ENCODE data around the gene MRPS31. TPM values are rescaled to one million over a fixed set of nuclear protein-coding genes. Genes with fewer than 3 reads are reported as not detected.

Gene MRPS31
- total RNA-seq, 4 donors from 2014 or later: 14.4 to 34.8 (median 17.4) TPM

DNA sequence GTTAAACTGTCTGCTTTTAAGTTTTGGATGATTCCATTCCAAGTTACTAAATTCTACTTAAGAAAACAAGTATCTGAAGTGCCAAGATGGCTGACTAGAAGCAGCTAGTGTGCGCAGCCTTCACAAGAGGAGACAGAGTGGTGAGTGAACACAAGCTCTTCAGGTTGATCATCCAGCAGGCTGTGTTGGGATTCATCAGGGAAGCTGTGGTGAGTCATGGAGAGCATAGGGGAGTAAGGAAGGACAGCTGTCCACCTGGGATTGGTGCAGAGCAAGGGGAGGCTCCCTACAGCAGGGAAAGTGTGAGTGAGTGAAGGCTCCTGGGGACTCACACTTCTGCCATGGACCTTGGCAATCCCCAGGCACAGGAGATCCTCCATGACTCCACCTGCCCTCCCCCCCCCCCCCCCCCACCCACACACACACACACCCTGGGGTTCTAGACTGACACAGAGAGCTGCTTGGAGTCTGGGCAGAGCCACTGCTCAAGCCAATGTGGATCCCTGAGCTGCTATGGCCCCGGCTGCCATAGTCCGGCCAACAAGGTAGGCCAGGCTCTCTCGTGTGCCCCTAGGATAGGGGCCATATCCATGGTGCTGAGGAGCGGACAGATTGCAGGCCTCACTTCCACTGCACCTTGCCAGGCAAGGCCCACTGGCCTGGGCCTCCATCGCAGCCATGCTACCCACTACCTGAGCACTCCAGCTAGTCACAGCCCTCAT is 41.9 kb upstream of the MRPS31 start:
- Histone ChIP-seq H3K9me3 (peaks cover 10% of the 10 kb centered on the region), H3K27ac (no peak overlapping the region), H3K4me1 (no peaks in the 10 kb centered on the region), H3K27me3 (no peaks in the 10 kb centered on the region), H3K4me3 (no peak overlapping the region), H3K36me3 (peaks cover 29% of the 10 kb centered on the region)
- 92% methylated on average over 2 of the region's 6 CpGs for WGBS
- TF ChIP-seq EP300 (IDR thresholded peaks at IDR 0.05) (no peak), POLR2A (IDR thresholded peaks at IDR 0.05) (no peak), POLR2AphosphoS5 (IDR thresholded peaks at IDR 0.05) (no peak)
- TF ChIP-seq, protein P1, sequence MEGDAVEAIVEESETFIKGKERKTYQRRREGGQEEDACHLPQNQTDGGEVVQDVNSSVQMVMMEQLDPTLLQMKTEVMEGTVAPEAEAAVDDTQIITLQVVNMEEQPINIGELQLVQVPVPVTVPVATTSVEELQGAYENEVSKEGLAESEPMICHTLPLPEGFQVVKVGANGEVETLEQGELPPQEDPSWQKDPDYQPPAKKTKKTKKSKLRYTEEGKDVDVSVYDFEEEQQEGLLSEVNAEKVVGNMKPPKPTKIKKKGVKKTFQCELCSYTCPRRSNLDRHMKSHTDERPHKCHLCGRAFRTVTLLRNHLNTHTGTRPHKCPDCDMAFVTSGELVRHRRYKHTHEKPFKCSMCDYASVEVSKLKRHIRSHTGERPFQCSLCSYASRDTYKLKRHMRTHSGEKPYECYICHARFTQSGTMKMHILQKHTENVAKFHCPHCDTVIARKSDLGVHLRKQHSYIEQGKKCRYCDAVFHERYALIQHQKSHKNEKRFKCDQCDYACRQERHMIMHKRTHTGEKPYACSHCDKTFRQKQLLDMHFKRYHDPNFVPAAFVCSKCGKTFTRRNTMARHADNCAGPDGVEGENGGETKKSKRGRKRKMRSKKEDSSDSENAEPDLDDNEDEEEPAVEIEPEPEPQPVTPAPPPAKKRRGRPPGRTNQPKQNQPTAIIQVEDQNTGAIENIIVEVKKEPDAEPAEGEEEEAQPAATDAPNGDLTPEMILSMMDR (IDR thresholded peaks at IDR 0.05): no peak
- no peak for DNase-seq (ENCODE audit: low spot score in 2 of 2)

DNA sequence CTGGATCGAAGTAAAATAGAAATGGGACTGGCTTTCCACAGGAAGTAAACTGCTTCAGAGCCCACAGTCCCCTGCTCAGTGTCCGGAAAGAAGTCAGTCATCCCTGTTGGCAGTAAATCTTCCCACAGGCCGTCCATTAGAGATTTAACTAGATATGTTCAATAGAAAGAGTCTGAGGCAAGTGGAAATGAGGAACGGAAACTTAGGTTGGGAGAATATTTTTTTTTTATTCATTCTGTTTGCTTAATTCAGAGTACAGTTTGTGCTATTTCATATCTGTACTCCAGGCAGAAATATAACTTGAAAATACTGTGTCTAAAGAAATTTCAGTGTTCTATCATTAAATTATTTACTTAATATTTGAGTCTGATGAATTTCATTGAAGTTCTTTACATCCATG is 41.1 kb upstream of the MRPS31 start:
- no peaks in the 10 kb centered on the region for H3K4me1 ChIP-seq
- H3K9me3 ChIP-seq: peaks cover 10% of the 10 kb centered on the region
- TF ChIP-seq, protein P1 (IDR thresholded peaks at IDR 0.05): no peak
- TF ChIP-seq POLR2A (IDR thresholded peaks at IDR 0.05) (no peak), EP300 (IDR thresholded peaks at IDR 0.05) (no peak), POLR2AphosphoS5 (IDR thresholded peaks at IDR 0.05) (no peak)
- peaks cover 35% of the 10 kb centered on the region for H3K36me3 ChIP-seq
- 88% methylated on average over 4 of the region's 4 CpGs for WGBS
- no peak for DNase-seq (ENCODE audit: low spot score in 2 of 2)
- no peaks in the 10 kb centered on the region for H3K27me3 ChIP-seq
- H3K27ac ChIP-seq: no peak overlapping the region
- no peak overlapping the region for H3K4me3 ChIP-seq

DNA sequence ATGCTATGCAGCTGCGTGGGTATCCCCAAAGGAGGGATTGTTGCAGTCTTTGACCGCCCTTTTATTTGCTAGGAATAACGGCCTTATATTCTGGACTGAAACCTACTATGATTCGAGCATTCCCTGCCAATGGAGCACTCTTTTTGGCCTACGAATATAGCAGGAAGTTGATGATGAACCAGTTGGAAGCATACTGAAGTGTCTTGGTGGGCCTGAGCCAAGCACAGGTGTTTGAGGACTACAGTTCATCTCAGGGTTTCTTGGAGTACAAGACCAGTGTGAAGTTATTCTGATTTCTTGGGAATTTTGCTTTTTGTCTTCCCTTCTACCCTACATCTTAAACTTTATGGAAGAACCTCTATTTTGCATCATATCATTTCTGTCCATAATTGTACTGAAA is 38.5 kb upstream of the MRPS31 start:
- H3K36me3 ChIP-seq: peaks cover 53% of the 10 kb centered on the region
- no peak overlapping the region for H3K27ac ChIP-seq
- 95% methylated on average over 5 of the region's 5 CpGs for WGBS
- TF ChIP-seq, protein P1 (IDR thresholded peaks at IDR 0.05): no peak
- TF ChIP-seq POLR2AphosphoS5 (IDR thresholded peaks at IDR 0.05) (no peak), EP300 (IDR thresholded peaks at IDR 0.05) (no peak), POLR2A (IDR thresholded peaks at IDR 0.05) (no peak)
- H3K27me3 ChIP-seq: no peaks in the 10 kb centered on the region
- no peaks in the 10 kb centered on the region for H3K4me1 ChIP-seq
- no peak overlapping the region for H3K4me3 ChIP-seq
- DNase-seq (ENCODE audit: low spot score in 2 of 2): no peak
- H3K9me3 ChIP-seq: no peaks in the 10 kb centered on the region

DNA sequence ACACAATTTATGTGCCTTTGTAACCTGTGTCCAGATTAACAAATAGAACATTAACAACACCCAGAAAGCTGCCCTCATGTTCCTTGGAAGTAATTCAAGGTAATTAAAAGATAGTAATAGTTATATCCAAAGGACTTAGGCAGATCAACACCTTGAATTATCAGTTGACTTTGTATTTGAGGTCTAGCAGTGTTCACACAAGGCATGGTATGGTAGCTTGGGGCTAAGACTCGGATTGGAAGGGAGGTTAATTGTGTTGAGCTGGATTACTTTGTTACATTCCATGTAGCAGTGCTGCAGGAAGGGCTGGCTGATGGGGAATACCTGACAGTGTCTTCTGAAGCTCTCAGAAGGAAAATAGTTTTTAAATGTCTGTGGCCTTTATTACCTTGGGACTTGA is 35.3 kb upstream of the MRPS31 start:
- 95% methylated on average over 1 of the region's 1 CpG for WGBS
- H3K27ac ChIP-seq: no peak overlapping the region
- H3K9me3 ChIP-seq: no peaks in the 10 kb centered on the region
- TF ChIP-seq, protein P1 (IDR thresholded peaks at IDR 0.05): no peak
- TF ChIP-seq EP300 (IDR thresholded peaks at IDR 0.05): no peak
- no peak for TF ChIP-seq POLR2A (IDR thresholded peaks at IDR 0.05)
- no peak for TF ChIP-seq POLR2AphosphoS5 (IDR thresholded peaks at IDR 0.05)
- H3K27me3 ChIP-seq: no peaks in the 10 kb centered on the region
- no peak overlapping the region for H3K4me3 ChIP-seq
- no peaks in the 10 kb centered on the region for H3K4me1 ChIP-seq
- no peak for DNase-seq (ENCODE audit: low spot score in 2 of 2)
- peaks cover 42% of the 10 kb centered on the region for H3K36me3 ChIP-seq

DNA sequence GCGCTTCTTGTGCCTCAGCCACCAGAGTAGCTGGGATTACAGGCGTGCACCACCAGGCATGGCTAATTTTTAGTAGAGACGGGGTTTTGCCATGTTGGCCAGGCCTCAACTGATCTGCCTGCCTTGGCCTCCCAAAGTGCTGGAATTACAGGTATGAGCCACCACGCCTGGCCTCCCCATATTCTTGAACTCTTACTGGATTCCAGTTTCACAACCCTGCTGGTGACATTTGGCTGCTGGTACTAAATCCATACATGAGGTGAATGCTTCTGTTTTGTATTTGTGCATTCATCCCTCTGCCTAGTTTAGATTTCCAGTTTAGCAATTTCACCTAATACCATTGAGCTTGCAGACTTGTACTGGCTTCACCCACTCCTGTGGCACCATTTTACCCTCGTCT is 32.3 kb upstream of the MRPS31 start:
- H3K36me3 ChIP-seq: peaks cover 39% of the 10 kb centered on the region
- TF ChIP-seq, protein P1 (IDR thresholded peaks at IDR 0.05): no peak
- no peak for TF ChIP-seq POLR2A (IDR thresholded peaks at IDR 0.05)
- TF ChIP-seq POLR2AphosphoS5 (IDR thresholded peaks at IDR 0.05): no peak
- TF ChIP-seq EP300 (IDR thresholded peaks at IDR 0.05): no peak

More for the DNA sequence above, 32.3 kb upstream of the MRPS31 start:
- no peak overlapping the region for H3K4me3 ChIP-seq
- H3K9me3 ChIP-seq: no peaks in the 10 kb centered on the region
- H3K27me3 ChIP-seq: no peaks in the 10 kb centered on the region
- DNase-seq (ENCODE audit: low spot score in 2 of 2): no peak
- no peak overlapping the region for H3K27ac ChIP-seq
- no peaks in the 10 kb centered on the region for H3K4me1 ChIP-seq
- 97% methylated on average over 5 of the region's 5 CpGs for WGBS

All from suprapubic skin (tissue), 4 donors.